NCI-H1092 treated with DMSO at 0.1 percent for 48 hours (cell line): ENCODE data around the gene DNAJB12.
"Not testable (repeated sequence)": the region's sequence is repeated elsewhere in the genome, so short reads cannot be mapped to it uniquely, and the experiment has no call there.

Source experiments
- DNase-seq: peaks from one replicate; lab custom pipeline; 2025; lab: John Stamatoyannopoulos, UW

The DNAJB12 gene

GRCh38 chr10:72330069-72330426, 24.7 kb downstream of the DNAJB12 start:
- no peak for DNase-seq

GRCh38 chr10:72329290-72330068, 25.2 kb downstream of the DNAJB12 start:
- no peak for DNase-seq

GRCh38 chr10:72328829-72329204, 25.9 kb downstream of the DNAJB12 start:
- DNase-seq, result no peak

- DNase-seq, result peak; percentile 55
These were observed 26.5 kb downstream of the DNAJB12 start for GRCh38 chr10:72328045-72328828.

- not testable (repeated sequence) for DNase-seq
These were observed 27.8 kb downstream of the DNAJB12 start for GRCh38 chr10:72326665-72327603.

- DNase-seq, result peak; percentile 94
These were observed 29.2 kb downstream of the DNAJB12 start for GRCh38 chr10:72325243-72326175.

- no peak for DNase-seq
These were observed 30.9 kb downstream of the DNAJB12 start for GRCh38 chr10:72323771-72324191.

GRCh38 chr10:72323108-72323749, 31.5 kb downstream of the DNAJB12 start:
- DNase-seq, result no peak

- DNase-seq, result no peak
These were observed 32.2 kb downstream of the DNAJB12 start for GRCh38 chr10:72322280-72323058.

GRCh38 chr10:72322030-72322279, 32.8 kb downstream of the DNAJB12 start:
- DNase-seq, result no peak

GRCh38 chr10:72321248-72322029, 33.3 kb downstream of the DNAJB12 start:
- no peak for DNase-seq

- DNase-seq, result peak; percentile 53
These were observed 34.0 kb downstream of the DNAJB12 start for GRCh38 chr10:72320676-72321247.

GRCh38 chr10:72319416-72320254, 35.1 kb downstream of the DNAJB12 start:
- DNase-seq, result peak; percentile 53

GRCh38 chr10:72318418-72319262, 36.1 kb downstream of the DNAJB12 start:
- no peak for DNase-seq

- DNase-seq, result peak; percentile 37
These were observed 37.8 kb downstream of the DNAJB12 start for GRCh38 chr10:72316748-72317435.

GRCh38 chr10:72316386-72316700, 38.4 kb downstream of the DNAJB12 start:
- DNase-seq, result no peak
